IPS-NIHi11 (cell line): ENCODE measurements around the gene HOATZ.

Experiments used
- DNase-seq: peaks from one replicate; pipeline ENCODE4 v3.0.0; 2012; ENCODE audit warnings: mixed read lengths, low spot score

HOATZ gene

GRCh38 chr11:111581341-111581740 lies 66.8 kb downstream of the HOATZ start:
- no peak for DNase-seq

GRCh38 chr11:111582163-111582562 lies 67.6 kb downstream of the HOATZ start:
- no peak for DNase-seq

GRCh38 chr11:111582881-111583280 lies 68.3 kb downstream of the HOATZ start:
- DNase-seq: no peak

- DNase-seq: no peak
These were observed 70.8 kb downstream of the HOATZ start for GRCh38 chr11:111585371-111585770.

- peak; percentile 46 for DNase-seq
These were observed 71.8 kb downstream of the HOATZ start for GRCh38 chr11:111586388-111586831.
